Cardiac muscle cell (in vitro differentiated cells and primary cell): Measurements from ENCODE around the gene FNDC3B. TPM values are rescaled to one million over a fixed set of nuclear protein-coding genes. Genes with fewer than 3 reads are reported as not detected.

ENCODE experiments used
- DNase-seq, 2 donors: peaks; one replicate each; pipeline versions ENCODE4 v3.0.0 to v3.0.0-alpha.2; 2010 to 2017; ENCODE audit warnings: low read depth in 1 of 2, low spot score in 1 of 2
- H3K27ac ChIP-seq: fragments of 200-600 bp; sonication (generic); 2 replicates; pipeline ENCODE4 v1.5.1; 2016
- H3K27me3 ChIP-seq: fragments of 200-600 bp; sonication (generic); 2 replicates; pipeline ENCODE4 v1.6.0; 2016; ENCODE audit warnings: control low read depth
- H3K36me3 ChIP-seq: fragments of 200-600 bp; sonication (generic); 2 replicates; pipeline ENCODE4 v1.5.1; 2016; ENCODE audit warnings: control low read depth
- H3K4me1 ChIP-seq: fragments of 200-600 bp; sonication (generic); 2 replicates; pipeline ENCODE4 v1.8.1; 2017; ENCODE audit warnings: low read depth, mild to moderate bottlenecking, mixed run types
- H3K4me3 ChIP-seq: fragments of 200-600 bp; sonication (generic); 2 replicates; pipeline ENCODE4 v1.5.1; 2016; ENCODE audit warnings: mild to moderate bottlenecking
- H3K9me3 ChIP-seq: fragments of 200-600 bp; sonication (generic); 2 replicates; pipeline ENCODE4 v1.5.1; 2017; ENCODE audit warnings: low read depth, mild to moderate bottlenecking, control low read depth
- polyA plus RNA-seq: library from polyadenylated mRNA; unstranded; fragments of >200 nt; fragmentation: Nextera tagmentation; extraction: Ambion mirVana; gene quantifications from 2 replicates; pipeline ENCODE4 v1.2.1, GENCODE V29; 2016
- total RNA-seq: library from RNA; depleted of rRNA; stranded (reverse); fragments of >200 nt; gene quantifications from 2 replicates; pipeline ENCODE4 v1.2.3, GENCODE V29; 2016
- TF ChIP-seq, protein P1 (sequence below): IDR thresholded peaks from 2 replicates; pipeline ENCODE4 v1.5.1; 2012; ENCODE audit warnings: low read depth, mild to moderate bottlenecking, low read length

The FNDC3B gene
- total and polyA plus RNA-seq, 2 experiments from 2014 or later: 55.2 to 62.3 TPM

DNA sequence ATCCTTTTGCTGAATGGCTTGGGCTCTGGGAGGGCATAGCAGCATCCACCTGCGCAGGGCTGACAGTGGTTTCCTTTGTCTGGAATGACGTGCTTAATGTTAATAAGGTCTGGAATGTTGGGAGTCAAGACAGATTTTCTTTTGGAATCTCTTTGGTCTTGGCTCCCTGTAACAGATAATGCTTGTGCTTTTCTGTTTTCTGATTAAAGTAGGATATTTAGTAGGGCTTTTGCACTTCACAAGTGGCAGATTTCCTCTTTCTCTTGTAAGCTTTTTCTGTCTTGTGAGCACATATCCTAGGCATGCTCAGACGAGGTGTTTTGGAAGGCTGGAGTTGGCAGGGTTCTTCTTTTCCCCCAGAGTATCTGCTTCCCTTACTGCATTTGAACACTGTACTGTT lies 219.2 kb downstream of the FNDC3B start:
- Histone ChIP-seq H3K27me3 (no peaks in the 10 kb centered on the region), H3K4me3 (no peak overlapping the region), H3K9me3 (no peaks in the 10 kb centered on the region), H3K27ac (peak overlapping the region; percentile 84), H3K4me1 (peaks cover 21% of the 10 kb centered on the region), H3K36me3 (no peaks in the 10 kb centered on the region)
- peak in 1 of 2 donors; percentile 41 for DNase-seq
- TF ChIP-seq, protein P1, sequence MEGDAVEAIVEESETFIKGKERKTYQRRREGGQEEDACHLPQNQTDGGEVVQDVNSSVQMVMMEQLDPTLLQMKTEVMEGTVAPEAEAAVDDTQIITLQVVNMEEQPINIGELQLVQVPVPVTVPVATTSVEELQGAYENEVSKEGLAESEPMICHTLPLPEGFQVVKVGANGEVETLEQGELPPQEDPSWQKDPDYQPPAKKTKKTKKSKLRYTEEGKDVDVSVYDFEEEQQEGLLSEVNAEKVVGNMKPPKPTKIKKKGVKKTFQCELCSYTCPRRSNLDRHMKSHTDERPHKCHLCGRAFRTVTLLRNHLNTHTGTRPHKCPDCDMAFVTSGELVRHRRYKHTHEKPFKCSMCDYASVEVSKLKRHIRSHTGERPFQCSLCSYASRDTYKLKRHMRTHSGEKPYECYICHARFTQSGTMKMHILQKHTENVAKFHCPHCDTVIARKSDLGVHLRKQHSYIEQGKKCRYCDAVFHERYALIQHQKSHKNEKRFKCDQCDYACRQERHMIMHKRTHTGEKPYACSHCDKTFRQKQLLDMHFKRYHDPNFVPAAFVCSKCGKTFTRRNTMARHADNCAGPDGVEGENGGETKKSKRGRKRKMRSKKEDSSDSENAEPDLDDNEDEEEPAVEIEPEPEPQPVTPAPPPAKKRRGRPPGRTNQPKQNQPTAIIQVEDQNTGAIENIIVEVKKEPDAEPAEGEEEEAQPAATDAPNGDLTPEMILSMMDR: no peak

DNA sequence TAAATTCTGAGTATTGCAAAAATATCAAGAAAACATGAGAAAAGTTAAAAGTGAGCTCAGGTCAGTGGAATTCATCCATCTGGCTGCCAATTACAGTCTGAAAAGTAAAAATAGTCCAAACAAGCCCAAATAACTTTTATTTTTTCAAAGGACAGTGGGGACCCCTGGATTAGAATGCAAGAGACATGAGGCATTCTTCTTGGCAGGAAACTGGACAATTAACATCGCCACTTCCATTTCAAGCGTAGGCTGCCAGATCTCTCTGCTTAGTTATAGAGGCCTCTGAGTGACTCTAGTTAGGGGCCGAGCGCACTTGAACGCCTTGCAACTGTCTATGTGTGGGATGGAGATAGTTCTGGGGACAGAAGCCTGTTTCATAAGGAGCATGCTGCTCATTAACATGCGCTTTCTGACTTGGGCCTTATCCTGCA lies 219.7 kb downstream of the FNDC3B start:
- H3K27ac ChIP-seq: peak overlapping the region; percentile 84
- H3K4me1 ChIP-seq: peaks cover 21% of the 10 kb centered on the region
- DNase-seq: peak; percentile 8 to 37
- H3K4me3 ChIP-seq: no peak overlapping the region
- no peaks in the 10 kb centered on the region for H3K27me3 ChIP-seq
- TF ChIP-seq, protein P1: no peak
- H3K9me3 ChIP-seq: no peaks in the 10 kb centered on the region
- H3K36me3 ChIP-seq: no peaks in the 10 kb centered on the region

DNA sequence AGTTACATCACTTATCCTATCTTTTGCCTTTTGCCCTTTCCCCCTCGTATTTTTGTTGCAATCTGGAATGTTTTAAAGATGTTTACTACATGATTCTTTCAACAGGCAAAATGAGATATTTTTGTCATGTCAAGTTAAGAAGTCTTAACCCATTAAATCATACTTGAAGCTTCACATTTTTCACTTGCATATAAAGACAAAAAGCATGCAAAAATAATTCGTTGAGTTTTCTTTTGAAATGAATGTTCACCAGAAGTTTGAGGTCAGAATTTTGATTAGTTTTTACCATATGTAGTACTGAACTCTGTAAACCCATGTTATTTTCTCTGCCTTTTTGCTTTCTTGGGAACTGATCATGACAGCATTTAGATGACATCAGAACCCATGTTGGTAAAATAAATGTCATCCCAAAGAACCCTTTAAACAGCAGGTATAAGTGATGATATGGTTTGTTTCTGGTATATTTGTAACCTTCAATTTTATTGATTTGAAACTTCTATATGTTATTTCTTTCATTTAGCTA lies 220.4 kb downstream of the FNDC3B start:
- Histone ChIP-seq H3K36me3 (peaks cover 2% of the 10 kb centered on the region), H3K9me3 (no peaks in the 10 kb centered on the region), H3K4me3 (no peak overlapping the region), H3K27me3 (no peaks in the 10 kb centered on the region), H3K4me1 (peaks cover 21% of the 10 kb centered on the region), H3K27ac (peak overlapping the region; percentile 84)
- TF ChIP-seq, protein P1: no peak
- DNase-seq: no peak

DNA sequence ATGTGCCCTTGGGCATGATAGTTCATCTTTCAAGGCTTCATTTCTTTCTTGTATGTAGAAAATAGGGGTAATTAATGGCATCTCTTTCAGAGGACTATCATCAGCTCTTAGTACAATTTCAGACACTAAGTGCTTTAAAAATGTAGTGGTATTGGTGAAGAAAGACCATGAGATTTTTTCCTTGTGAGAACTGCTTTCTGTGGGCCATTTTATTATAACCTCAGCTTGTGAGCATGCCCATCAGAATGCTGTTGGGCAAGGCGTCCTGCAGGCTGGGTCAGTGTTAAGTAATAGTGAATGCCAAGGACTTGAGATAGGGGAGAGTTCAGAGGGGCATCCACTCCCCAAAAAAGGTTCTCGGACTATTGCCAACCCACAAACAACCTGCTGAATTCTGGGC lies 221.0 kb downstream of the FNDC3B start:
- Histone ChIP-seq H3K27ac (no peak overlapping the region), H3K36me3 (peaks cover 8% of the 10 kb centered on the region), H3K4me1 (peaks cover 21% of the 10 kb centered on the region), H3K4me3 (no peak overlapping the region), H3K27me3 (no peaks in the 10 kb centered on the region), H3K9me3 (no peaks in the 10 kb centered on the region)
- TF ChIP-seq, protein P1: no peak
- peak in 1 of 2 donors; percentile 62 for DNase-seq

DNA sequence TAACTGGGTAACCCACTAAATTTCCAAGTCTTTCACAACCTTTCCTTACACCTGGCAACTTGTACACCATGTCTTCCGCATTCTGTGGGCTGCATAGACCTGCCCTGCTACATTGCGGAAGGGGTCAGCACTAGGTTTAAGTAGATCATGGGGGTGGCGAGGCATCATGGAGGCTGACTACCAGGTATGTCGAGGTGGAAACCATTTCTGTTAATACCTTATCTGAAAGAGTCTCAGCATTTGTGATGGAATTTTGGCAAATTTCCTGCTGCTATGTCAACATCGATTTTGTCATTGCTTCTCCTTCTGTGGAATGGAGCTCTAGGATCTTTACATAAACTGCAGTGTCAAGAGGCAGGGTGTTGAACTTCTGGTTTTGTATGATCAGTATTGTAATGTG lies 221.7 kb downstream of the FNDC3B start:
- Histone ChIP-seq H3K36me3 (peaks cover 8% of the 10 kb centered on the region), H3K27me3 (no peaks in the 10 kb centered on the region), H3K4me3 (no peak overlapping the region), H3K9me3 (no peaks in the 10 kb centered on the region), H3K27ac (no peak overlapping the region), H3K4me1 (peaks cover 21% of the 10 kb centered on the region)
- DNase-seq: no peak
- TF ChIP-seq, protein P1: no peak
